GM12878 (cell line): ENCODE results near the gene PDZD2. TPM values are rescaled to one million over a fixed set of nuclear protein-coding genes. Genes with fewer than 3 reads are reported as not detected.

Experiments used
- ATAC-seq: fragments of 200-7000 bp; cut with Tn5 transposase; 3 replicates; pipeline ENCODE4 v1.9.1; 2020; ENCODE audit warnings: mild to moderate bottlenecking, moderate library complexity
- BruUV-seq: library from RNA; stranded (reverse); fragments of 400-500 nt; replicated peaks from 2 replicates; lab custom pipeline; 2021; lab: Mats Ljungman, UMichigan
- CTCF ChIA-PET: fragments of 300-600 bp; sonication (Branson Sonifier 250); formaldehyde crosslinking; extraction: SDS; loops from one replicate; lab custom pipeline; 2021; ENCODE audit warnings: inconsistent platforms; lab: Yijun Ruan, JAX
- POLR2A ChIA-PET: fragments of 350-600 bp; formaldehyde crosslinking; extraction: SDS; loops from one replicate; lab custom pipeline; 2021; ENCODE audit warnings: inconsistent platforms; lab: Charles Lee
- RAD21 ChIA-PET: fragments of 300-600 bp; sonication (Branson Sonifier 250); formaldehyde crosslinking; loops from one replicate; lab custom pipeline; 2023; ENCODE audit warnings: antibody characterized with exemption; ENCODE audit not compliant: unreplicated experiment; lab: Charles Lee
- SMC1A ChIA-PET: fragments of 300-600 bp; sonication (Branson Sonifier 250); formaldehyde crosslinking; loops from one replicate; lab custom pipeline; 2023; ENCODE audit not compliant: unreplicated experiment, uncharacterized antibody; lab: Charles Lee
- DNase-seq: peaks from one replicate; pipeline ENCODE4 v3.0.0-alpha.2; 2011; ENCODE audit warnings: low read depth, low spot score
- FAIRE-seq: peaks from 3 replicates; lab custom pipeline; 2011; peaks lifted over from hg19 to GRCh38; lab: Jason Lieb, UNC
- H2AFZ ChIP-seq: 2 replicates; pipeline ENCODE4 v1.6.0; 2011; ENCODE audit warnings: low read depth, low read length, control low read depth; ENCODE audit not compliant: control insufficient read depth
- H3K27ac ChIP-seq: 2 replicates; pipeline ENCODE4 v1.5.1; 2011; ENCODE audit warnings: control low read depth; ENCODE audit not compliant: control insufficient read depth, insufficient read depth
- H3K27me3 ChIP-seq, 2 experiments: replicated peaks in 1 of 2; 2 replicates each; pipeline versions ENCODE4 v1.6.0 to v1.6.1; 2011; ENCODE audit warnings: low read length in 1 of 2; ENCODE audit not compliant: control insufficient read depth in 2 of 2, insufficient read depth in 2 of 2
- H3K36me3 ChIP-seq, 2 experiments: 2 replicates each; pipeline ENCODE4 v1.5.1; 2011; ENCODE audit warnings: low read length in 1 of 2; ENCODE audit not compliant: control insufficient read depth in 2 of 2, insufficient read depth in 2 of 2
- H3K4me1 ChIP-seq: 2 replicates; pipeline ENCODE4 v1.6.1; 2011; ENCODE audit warnings: mild to moderate bottlenecking, low read length, moderate library complexity, mixed read lengths; ENCODE audit not compliant: control insufficient read depth, insufficient read depth
- H3K4me2 ChIP-seq: 2 replicates; pipeline ENCODE4 v1.6.0; 2011; ENCODE audit warnings: control low read depth; ENCODE audit not compliant: control insufficient read depth, insufficient read depth
- H3K4me3 ChIP-seq: fragments of 200-600 bp; sonication (generic); 2 replicates; pipeline ENCODE4 v1.5.1; 2016
- H3K79me2 ChIP-seq: 2 replicates; pipeline ENCODE4 v1.6.0; 2011; ENCODE audit warnings: low read length; ENCODE audit not compliant: control insufficient read depth, insufficient read depth
- H3K9ac ChIP-seq: 2 replicates; pipeline ENCODE4 v1.8.0; 2011; ENCODE audit warnings: low read length, control low read depth, mixed read lengths; ENCODE audit not compliant: control insufficient read depth, insufficient read depth
- H3K9me3 ChIP-seq: replicated peaks from 3 replicates; pipeline ENCODE4 v1.5.1; 2011; ENCODE audit warnings: mild to moderate bottlenecking, low read length; ENCODE audit not compliant: control insufficient read depth, insufficient read depth
- H4K20me1 ChIP-seq: 2 replicates; pipeline ENCODE4 v1.6.0; 2011; ENCODE audit not compliant: control insufficient read depth, insufficient read depth
- EP300 ChIP-seq, 2 experiments: fragments of 150-350 bp in 1 of 2; IDR thresholded peaks; 2 replicates each; pipeline ENCODE4 v1.6.1; 2011 to 2012; ENCODE audit warnings: low read depth in 2 of 2, low read length in 2 of 2, borderline replicate concordance in 1 of 2, improper control_type of control experiment in 1 of 2, inconsistent platforms in 1 of 2; ENCODE audit not compliant: control insufficient read depth in 1 of 2
- IRF3 ChIP-seq: fragments of 450-650 bp; IDR thresholded peaks from 2 replicates; pipeline ENCODE4 v1.6.1; 2014; ENCODE audit warnings: mild to moderate bottlenecking
- NFYB ChIP-seq: IDR thresholded peaks from 2 replicates; pipeline ENCODE4 v1.6.1; 2011; ENCODE audit warnings: low read depth, mild to moderate bottlenecking, low read length, improper control_type of control experiment, moderate library complexity; ENCODE audit not compliant: insufficient read depth
- POU2F2 ChIP-seq: IDR thresholded peaks from 3 replicates; pipeline ENCODE4 v1.6.1; 2011; ENCODE audit warnings: low read depth, mild to moderate bottlenecking, low read length, borderline replicate concordance
- RAD51 ChIP-seq: fragments of 450-650 bp; IDR thresholded peaks from 2 replicates; pipeline ENCODE4 v1.6.1; 2016; ENCODE audit warnings: moderate library complexity, mild to moderate bottlenecking, inconsistent platforms
- SMC3 ChIP-seq: IDR thresholded peaks from 2 replicates; pipeline ENCODE4 v1.6.1; 2011; ENCODE audit warnings: low read length, improper control_type of control experiment, borderline replicate concordance
- SREBF1 ChIP-seq: IDR thresholded peaks from 2 replicates; pipeline ENCODE4 v1.6.1; 2012; ENCODE audit warnings: mild to moderate bottlenecking, low read length
- SRF ChIP-seq, 2 experiments: IDR thresholded peaks; 2 replicates each; pipeline ENCODE4 v1.6.1; 2011; ENCODE audit warnings: low read depth in 2 of 2, low read length in 2 of 2, mild to moderate bottlenecking in 1 of 2, moderate library complexity in 1 of 2
- SUZ12 ChIP-seq: fragments of 200-600 bp; sonication (generic); IDR thresholded peaks from one replicate; pipeline ENCODE4 v1.6.1; 2018; ENCODE audit warnings: antibody characterized with exemption, mild to moderate bottlenecking; ENCODE audit not compliant: unreplicated experiment
- TARDBP ChIP-seq: IDR thresholded peaks from 2 replicates; pipeline ENCODE4 v1.6.1; 2016; ENCODE audit warnings: borderline replicate concordance
- WGBS: methylation state at CpG from one replicate; pipeline ENCODE4 v1.1.6; 2016; ENCODE audit warnings: low lambda C conversion rate; ENCODE audit not compliant: insufficient replicate concordance, insufficient coverage; ENCODE audit errors: missing lambda C conversion rate; 5-methylcytosine and 5-hydroxymethylcytosine counted together
- in situ Hi-C: fragments of 300-500 bp; cut with MboI; formaldehyde crosslinking; loops from 9 replicates; pipeline ENCODE4 v1.14.3; 2018; ENCODE audit warnings: mixed read lengths
- intact Hi-C: fragments of 100-400 bp; cut with micrococcal nuclease; formaldehyde crosslinking; loops from one replicate; pipeline ENCODE4 v1.14.2; 2022; ENCODE audit not compliant: unreplicated experiment
- polyA plus RNA-seq, 11 experiments: library from polyadenylated mRNA; depleted of rRNA in 4 of 11; unstranded in 6 of 11; stranded (reverse) in 5 of 11; fragments of >200 nt; fragmentation: Nextera tagmentation in 4 of 11; fragmentation: Illumina TruSeq in 1 of 11; extraction: Ambion mirVana in 4 of 11; extraction: Trizol in 1 of 11; gene quantifications; 1 replicate in 1 of 11; 2 replicates in 10 of 11; pipeline versions ENCODE4 v1.2.1 to v1.2.3, GENCODE V29; 2011 to 2016; ENCODE audit warnings: inconsistent platforms in 2 of 11, missing spikeins in 2 of 11, low read depth in 1 of 11
- total RNA-seq, 4 experiments: library from RNA; depleted of rRNA in 3 of 4; stranded (reverse); fragments of >200 nt in 3 of 4; fragmentation: Illumina TruSeq in 1 of 4; extraction: Trizol in 1 of 4; gene quantifications; 2 replicates each; pipeline versions ENCODE4 v1.2.1 to v1.2.3, GENCODE V29; 2013 to 2021
- TF ChIP-seq, protein P1 (sequence below): fragments of 450-650 bp; formaldehyde crosslinking; IDR thresholded peaks from 2 replicates; pipeline ENCODE4 v1.4.0; 2022; ENCODE audit warnings: mild to moderate bottlenecking, moderate library complexity
- TF ChIP-seq, protein P2 (sequence below): fragments of 450-650 bp; IDR thresholded peaks from 2 replicates; pipeline ENCODE4 v1.6.1; 2016; ENCODE audit warnings: mild to moderate bottlenecking
- TF ChIP-seq, protein P3 (sequence below): fragments of 150-350 bp; IDR thresholded peaks from 2 replicates; pipeline ENCODE4 v1.6.1; 2016; ENCODE audit warnings: low read depth, low read length

The PDZD2 gene
- total and polyA plus RNA-seq, 10 of the 15 experiments (the other 5 are each of a cell fraction or from before 2014, with no cell fraction given) = 0.01 to 0.58 (median 0.29) TPM; not detected in 3

DNA sequence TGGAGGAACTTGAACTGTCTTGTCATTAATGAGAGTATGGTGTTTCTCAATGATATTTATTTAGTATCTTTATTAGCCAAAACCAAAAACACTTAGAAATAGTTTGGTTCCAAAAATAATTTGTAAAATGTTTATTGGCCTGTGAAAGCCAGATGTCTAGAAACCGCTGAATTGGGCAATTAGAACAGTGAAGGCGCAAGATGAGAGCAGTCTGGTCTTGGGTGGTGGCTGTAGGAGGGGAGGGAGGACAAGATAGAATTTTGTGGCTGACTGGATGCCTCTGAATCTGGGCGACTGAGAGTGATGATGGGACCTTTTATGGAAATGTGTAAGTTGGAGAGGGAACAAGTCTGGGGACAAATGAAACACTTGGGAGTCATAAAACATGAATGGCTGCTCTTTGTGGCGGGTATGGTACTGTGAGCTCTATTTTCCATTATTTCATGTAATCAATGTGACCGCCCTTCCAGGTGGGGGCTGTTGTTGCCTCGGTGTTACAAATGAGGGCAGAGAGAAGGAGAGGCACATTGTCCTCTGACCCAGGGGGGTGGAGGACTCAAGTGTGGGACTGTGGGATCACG is 35.5 kb downstream of the PDZD2 start:
- FAIRE-seq (no peak), ATAC-seq (no peak), DNase-seq (no peak)
- no peaks in the 10 kb centered on the region for H4K20me1 ChIP-seq
- no peaks in the 10 kb centered on the region for H3K4me1 ChIP-seq
- RAD21 ChIA-PET = no interaction called here
- intact Hi-C loops (no loop called here), in situ Hi-C loops (no loop called here)
- CTCF ChIA-PET = interaction anchor here (1.0 kb wide), 1 partner anchor 11 kb away, joined by 3 read pairs; no protein-coding TSS in a partner anchor
- no peak overlapping the region for H3K27ac ChIP-seq
- no peaks in the 10 kb centered on the region for H3K79me2 ChIP-seq
- no peak overlapping the region for H3K4me3 ChIP-seq
- H3K4me2 ChIP-seq = no peak overlapping the region
- H3K27me3 ChIP-seq = no peaks in the 10 kb centered on the region; a peak in 1 of 4 replicates
- no peaks in the 10 kb centered on the region for H3K36me3 ChIP-seq
- SMC1A ChIA-PET = no interaction called here
- no peaks in the 10 kb centered on the region for H3K9me3 ChIP-seq
- 13% methylated on average over 7 of the region's 7 CpGs for WGBS
- no TSS peak for BruUV-seq
- H2AFZ ChIP-seq = no peak overlapping the region
- no peak overlapping the region for H3K9ac ChIP-seq
- POLR2A ChIA-PET = no interaction called here
- no peak for TF ChIP-seq IRF3
- TF ChIP-seq, protein P1, sequence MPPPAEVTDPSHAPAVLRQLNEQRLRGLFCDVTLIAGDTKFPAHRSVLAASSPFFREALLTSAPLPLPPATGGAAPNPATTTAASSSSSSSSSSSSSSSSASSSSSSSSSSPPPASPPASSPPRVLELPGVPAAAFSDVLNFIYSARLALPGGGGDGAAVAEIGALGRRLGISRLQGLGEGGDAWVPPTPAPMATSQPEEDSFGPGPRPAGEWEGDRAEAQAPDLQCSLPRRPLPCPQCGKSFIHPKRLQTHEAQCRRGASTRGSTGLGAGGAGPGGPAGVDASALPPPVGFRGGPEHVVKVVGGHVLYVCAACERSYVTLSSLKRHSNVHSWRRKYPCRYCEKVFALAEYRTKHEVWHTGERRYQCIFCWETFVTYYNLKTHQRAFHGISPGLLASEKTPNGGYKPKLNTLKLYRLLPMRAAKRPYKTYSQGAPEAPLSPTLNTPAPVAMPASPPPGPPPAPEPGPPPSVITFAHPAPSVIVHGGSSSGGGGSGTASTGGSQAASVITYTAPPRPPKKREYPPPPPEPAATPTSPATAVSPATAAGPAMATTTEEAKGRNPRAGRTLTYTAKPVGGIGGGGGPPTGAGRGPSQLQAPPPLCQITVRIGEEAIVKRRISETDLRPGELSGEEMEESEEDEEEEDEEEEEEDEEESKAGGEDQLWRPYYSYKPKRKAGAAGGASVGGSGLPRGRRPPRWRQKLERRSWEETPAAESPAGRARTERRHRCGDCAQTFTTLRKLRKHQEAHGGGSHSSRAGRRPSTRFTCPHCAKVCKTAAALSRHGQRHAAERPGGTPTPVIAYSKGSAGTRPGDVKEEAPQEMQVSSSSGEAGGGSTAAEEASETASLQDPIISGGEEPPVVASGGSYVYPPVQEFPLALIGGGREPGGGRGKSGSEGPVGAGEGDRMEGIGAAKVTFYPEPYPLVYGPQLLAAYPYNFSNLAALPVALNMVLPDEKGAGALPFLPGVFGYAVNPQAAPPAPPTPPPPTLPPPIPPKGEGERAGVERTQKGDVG (CRISPR knock-in tag) = no peak
- TF ChIP-seq NFYB = no peak
- TF ChIP-seq TARDBP = no peak
- TF ChIP-seq, protein P2, sequence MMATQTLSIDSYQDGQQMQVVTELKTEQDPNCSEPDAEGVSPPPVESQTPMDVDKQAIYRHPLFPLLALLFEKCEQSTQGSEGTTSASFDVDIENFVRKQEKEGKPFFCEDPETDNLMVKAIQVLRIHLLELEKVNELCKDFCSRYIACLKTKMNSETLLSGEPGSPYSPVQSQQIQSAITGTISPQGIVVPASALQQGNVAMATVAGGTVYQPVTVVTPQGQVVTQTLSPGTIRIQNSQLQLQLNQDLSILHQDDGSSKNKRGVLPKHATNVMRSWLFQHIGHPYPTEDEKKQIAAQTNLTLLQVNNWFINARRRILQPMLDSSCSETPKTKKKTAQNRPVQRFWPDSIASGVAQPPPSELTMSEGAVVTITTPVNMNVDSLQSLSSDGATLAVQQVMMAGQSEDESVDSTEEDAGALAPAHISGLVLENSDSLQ = no peak
- TF ChIP-seq POU2F2 = no peak
- TF ChIP-seq SREBF1 = no peak
- no peak for TF ChIP-seq EP300 (IDR thresholded peaks at IDR 0.05; ENCODE audit: borderline replicate concordance in 1 of 2, control insufficient read depth in 1 of 2, low read depth in 2 of 2, low read length in 2 of 2)
- TF ChIP-seq, protein P3, sequence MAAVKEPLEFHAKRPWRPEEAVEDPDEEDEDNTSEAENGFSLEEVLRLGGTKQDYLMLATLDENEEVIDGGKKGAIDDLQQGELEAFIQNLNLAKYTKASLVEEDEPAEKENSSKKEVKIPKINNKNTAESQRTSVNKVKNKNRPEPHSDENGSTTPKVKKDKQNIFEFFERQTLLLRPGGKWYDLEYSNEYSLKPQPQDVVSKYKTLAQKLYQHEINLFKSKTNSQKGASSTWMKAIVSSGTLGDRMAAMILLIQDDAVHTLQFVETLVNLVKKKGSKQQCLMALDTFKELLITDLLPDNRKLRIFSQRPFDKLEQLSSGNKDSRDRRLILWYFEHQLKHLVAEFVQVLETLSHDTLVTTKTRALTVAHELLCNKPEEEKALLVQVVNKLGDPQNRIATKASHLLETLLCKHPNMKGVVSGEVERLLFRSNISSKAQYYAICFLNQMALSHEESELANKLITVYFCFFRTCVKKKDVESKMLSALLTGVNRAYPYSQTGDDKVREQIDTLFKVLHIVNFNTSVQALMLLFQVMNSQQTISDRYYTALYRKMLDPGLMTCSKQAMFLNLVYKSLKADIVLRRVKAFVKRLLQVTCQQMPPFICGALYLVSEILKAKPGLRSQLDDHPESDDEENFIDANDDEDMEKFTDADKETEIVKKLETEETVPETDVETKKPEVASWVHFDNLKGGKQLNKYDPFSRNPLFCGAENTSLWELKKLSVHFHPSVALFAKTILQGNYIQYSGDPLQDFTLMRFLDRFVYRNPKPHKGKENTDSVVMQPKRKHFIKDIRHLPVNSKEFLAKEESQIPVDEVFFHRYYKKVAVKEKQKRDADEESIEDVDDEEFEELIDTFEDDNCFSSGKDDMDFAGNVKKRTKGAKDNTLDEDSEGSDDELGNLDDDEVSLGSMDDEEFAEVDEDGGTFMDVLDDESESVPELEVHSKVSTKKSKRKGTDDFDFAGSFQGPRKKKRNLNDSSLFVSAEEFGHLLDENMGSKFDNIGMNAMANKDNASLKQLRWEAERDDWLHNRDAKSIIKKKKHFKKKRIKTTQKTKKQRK = no peak
- no peak for TF ChIP-seq SMC3
- TF ChIP-seq RAD51 = no peak
- no peak for TF ChIP-seq SUZ12
- TF ChIP-seq SRF (IDR thresholded peaks at IDR 0.05; ENCODE audit: low read depth in 2 of 2, low read length in 2 of 2) = no peak
